OCI-LY7 (cell line): Measurements from ENCODE around the gene CHRNA3.

Experiments
- CTCF ChIP-seq: fragments of 200-600 bp; sonication (generic); conservative IDR thresholded peaks from 2 replicates; pipeline ENCODE4 v1.5.1; 2014; ENCODE audit warnings: mild to moderate bottlenecking, antibody characterized with exemption, low read length, moderate library complexity, mixed read lengths
- EZH2phosphoT487 ChIP-seq: fragments of 200-600 bp; sonication (generic); IDR thresholded peaks from 2 replicates; pipeline ENCODE4 v1.6.1; 2018; ENCODE audit warnings: low read depth, borderline replicate concordance, mild to moderate bottlenecking, mixed run types, antibody characterized with exemption, low read length, moderate library complexity, mixed read lengths

- TF ChIP-seq CTCF (no peak), EZH2phosphoT487 (no peak)
These were observed 5.6 kb downstream of the CHRNA3 start for GRCh38 chr15:78615151-78615589.
